Nephron (organoid): ENCODE data around the gene TWF2.

Experiments used
- H3K27ac Mint-ChIP-seq, 3 experiments: 2 replicates each; pipeline ENCODE4 v1.8.0; 2020; ENCODE audit warnings: mixed read lengths in 3 of 3, mild to moderate bottlenecking in 2 of 3, moderate library complexity in 1 of 3
- H3K27me3 Mint-ChIP-seq: 2 replicates; pipeline ENCODE4 v1.8.0; 2021; ENCODE audit warnings: low read depth, mild to moderate bottlenecking, moderate library complexity, mixed read lengths
- H3K36me3 Mint-ChIP-seq: 2 replicates; pipeline ENCODE4 v1.8.0; 2020; ENCODE audit warnings: low read depth, mixed read lengths
- H3K4me1 Mint-ChIP-seq: 2 replicates; pipeline ENCODE4 v1.8.0; 2020; ENCODE audit warnings: mixed read lengths
- H3K4me3 Mint-ChIP-seq, 3 experiments: 2 replicates each; pipeline ENCODE4 v1.8.0; 2020; ENCODE audit warnings: mild to moderate bottlenecking in 3 of 3, mixed read lengths in 3 of 3, moderate library complexity in 2 of 3
- H3K9me3 Mint-ChIP-seq: 2 replicates; pipeline ENCODE4 v1.8.0; 2020; ENCODE audit warnings: mixed read lengths
- CTCF ChIP-seq, 3 experiments: fragments of 200-600 bp; sonication (generic); IDR thresholded peaks; one replicate each; pipeline ENCODE4 v1.5.0; 2021; ENCODE audit warnings: antibody characterized with exemption in 3 of 3; ENCODE audit not compliant: unreplicated experiment in 3 of 3

Gene TWF2

GRCh38 chr3:52262447-52262846 is 23.5 kb upstream of the TWF2 start:
- Mint-ChIP-seq H3K4me1 (no peaks in the 10 kb centered on the region), H3K9me3 (no peaks in the 10 kb centered on the region), H3K4me3 (no peak overlapping the region), H3K36me3 (peaks cover 90% of the 10 kb centered on the region), H3K27ac (no peak overlapping the region), H3K27me3 (no peaks in the 10 kb centered on the region)
- no peak for TF ChIP-seq CTCF (IDR thresholded peaks at IDR 0.05; ENCODE audit: unreplicated experiment in 3 of 3)

DNA sequence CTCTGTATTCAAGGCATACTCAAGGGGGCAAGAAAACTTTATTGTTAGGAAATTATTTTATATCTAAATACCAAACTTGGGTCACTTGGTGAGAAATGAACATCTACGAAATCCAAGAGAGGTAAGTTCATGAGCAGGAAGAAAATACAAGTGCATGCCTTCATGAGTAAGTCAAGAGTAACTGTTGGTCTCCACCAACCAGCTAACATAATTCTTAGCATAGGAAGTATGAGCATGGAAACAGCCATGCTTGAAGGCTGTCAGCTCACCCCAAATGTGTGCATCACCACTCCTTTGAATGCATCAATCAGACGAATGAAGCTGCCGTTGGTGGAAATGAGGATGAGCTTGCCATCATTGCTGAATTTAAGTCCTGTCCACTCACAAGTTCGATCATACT is 20.5 kb upstream of the TWF2 start:
- TF ChIP-seq CTCF (IDR thresholded peaks at IDR 0.05; ENCODE audit: unreplicated experiment in 3 of 3), result no peak
- H3K36me3 Mint-ChIP-seq, result peaks cover 90% of the 10 kb centered on the region
- no peaks in the 10 kb centered on the region for H3K4me1 Mint-ChIP-seq
- no peaks in the 10 kb centered on the region for H3K27me3 Mint-ChIP-seq
- no peak overlapping the region for H3K27ac Mint-ChIP-seq
- no peak overlapping the region for H3K4me3 Mint-ChIP-seq
- H3K9me3 Mint-ChIP-seq, result no peaks in the 10 kb centered on the region

GRCh38 chr3:52259035-52259434 is 20.1 kb upstream of the TWF2 start:
- Mint-ChIP-seq H3K9me3 (no peaks in the 10 kb centered on the region), H3K4me1 (no peaks in the 10 kb centered on the region), H3K27ac (no peak overlapping the region), H3K4me3 (no peak overlapping the region), H3K36me3 (peaks cover 90% of the 10 kb centered on the region), H3K27me3 (no peaks in the 10 kb centered on the region)
- TF ChIP-seq CTCF (IDR thresholded peaks at IDR 0.05; ENCODE audit: unreplicated experiment in 3 of 3), result no peak

DNA sequence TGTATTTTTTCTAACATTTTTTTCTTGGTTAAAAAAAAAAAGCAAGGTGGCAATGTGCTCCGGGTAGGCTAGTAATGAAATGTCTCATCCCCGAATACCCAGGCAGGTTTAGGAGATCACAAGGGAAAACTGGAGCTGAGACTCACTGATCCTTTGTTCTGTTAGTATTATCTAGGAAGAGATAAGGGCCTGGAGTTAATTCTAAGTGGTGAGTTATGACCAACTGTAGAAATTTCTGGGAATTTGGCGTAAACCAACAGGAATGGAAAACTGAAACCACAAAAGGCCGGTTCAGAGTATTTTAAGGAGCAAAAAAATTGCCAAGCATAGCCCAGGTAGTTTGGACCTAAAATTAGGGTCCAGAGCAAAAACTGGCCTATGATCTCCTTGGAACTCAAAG is 19.0 kb upstream of the TWF2 start:
- Mint-ChIP-seq H3K4me3 (no peak overlapping the region), H3K36me3 (peaks cover 88% of the 10 kb centered on the region), H3K9me3 (no peaks in the 10 kb centered on the region), H3K27ac (peak overlapping the region in 1 of 3 experiments; percentile 18), H3K27me3 (no peaks in the 10 kb centered on the region), H3K4me1 (no peaks in the 10 kb centered on the region)
- TF ChIP-seq CTCF (IDR thresholded peaks at IDR 0.05; ENCODE audit: unreplicated experiment in 3 of 3), result no peak

- Mint-ChIP-seq H3K36me3 (peaks cover 90% of the 10 kb centered on the region), H3K9me3 (no peaks in the 10 kb centered on the region), H3K4me1 (no peaks in the 10 kb centered on the region), H3K4me3 (no peak overlapping the region), H3K27ac (no peak overlapping the region), H3K27me3 (no peaks in the 10 kb centered on the region)
- TF ChIP-seq CTCF (IDR thresholded peaks at IDR 0.05; ENCODE audit: unreplicated experiment in 3 of 3), result no peak
Observed at GRCh38 chr3:52256622-52257021, 17.7 kb upstream of the TWF2 start.

DNA sequence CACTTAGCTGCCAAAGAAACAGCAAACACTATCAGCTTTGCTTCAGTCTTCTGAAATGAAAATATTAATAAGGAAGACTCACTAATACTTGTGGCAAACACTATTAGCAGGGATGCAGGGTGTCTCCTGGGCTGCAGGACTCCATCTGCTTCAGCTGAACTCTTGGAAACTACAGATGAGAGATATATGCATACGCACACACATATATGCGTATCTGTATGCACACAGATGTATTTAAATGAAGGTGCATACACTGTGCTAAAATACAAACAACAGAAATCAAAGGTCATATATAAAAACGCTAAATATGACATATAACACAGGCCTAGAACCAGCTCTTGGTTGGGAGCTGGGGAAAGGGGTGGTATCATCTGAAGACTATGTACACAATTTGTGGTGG is 17.2 kb upstream of the TWF2 start:
- TF ChIP-seq CTCF (IDR thresholded peaks at IDR 0.05; ENCODE audit: unreplicated experiment in 3 of 3), result no peak
- no peaks in the 10 kb centered on the region for H3K27me3 Mint-ChIP-seq
- no peaks in the 10 kb centered on the region for H3K9me3 Mint-ChIP-seq
- no peak overlapping the region for H3K4me3 Mint-ChIP-seq
- no peak overlapping the region for H3K27ac Mint-ChIP-seq
- peaks cover 86% of the 10 kb centered on the region for H3K36me3 Mint-ChIP-seq
- no peaks in the 10 kb centered on the region for H3K4me1 Mint-ChIP-seq
